Aorta (tissue), 5 donors: ENCODE results near the gene SRPK3. TPM values are rescaled to one million over a fixed set of nuclear protein-coding genes. Genes with fewer than 3 reads are reported as not detected.

Experiments used
- ATAC-seq: fragments of 200-7000 bp; cut with Tn5 transposase; one replicate; pipeline ENCODE4 v1.9.1; 2022; ENCODE audit warnings: moderate library complexity; ENCODE audit not compliant: low FRiP score
- DNase-seq, 2 donors: peaks; one replicate each; pipeline ENCODE4 v3.0.0-alpha.2; 2020
- H3K27ac ChIP-seq, 2 donors: one replicate each; pipeline ENCODE4 v1.5.1; 2013; ENCODE audit warnings: low read length in 2 of 2, mild to moderate bottlenecking in 2 of 2, moderate library complexity in 2 of 2, control low read depth in 1 of 2, inconsistent platforms in 1 of 2, low read depth in 1 of 2
- H3K27me3 ChIP-seq, 2 donors: one replicate each; pipeline ENCODE4 v1.6.1; 2013; ENCODE audit warnings: control low read depth in 1 of 2, low read length in 1 of 2, mild to moderate bottlenecking in 1 of 2, moderate library complexity in 1 of 2; ENCODE audit not compliant: insufficient read depth in 2 of 2, control insufficient read depth in 1 of 2
- H3K36me3 ChIP-seq, 2 donors: one replicate each; pipeline ENCODE4 v1.6.1; 2013; ENCODE audit warnings: control low read depth in 1 of 2, low read length in 1 of 2, mild to moderate bottlenecking in 1 of 2; ENCODE audit not compliant: insufficient read depth in 2 of 2, control insufficient read depth in 1 of 2
- H3K4me1 ChIP-seq, 2 donors: one replicate each; pipeline ENCODE4 v1.6.1; 2013; ENCODE audit warnings: low read length in 2 of 2, control low read depth in 1 of 2, mild to moderate bottlenecking in 1 of 2, moderate library complexity in 1 of 2; ENCODE audit not compliant: insufficient read depth in 2 of 2, control insufficient read depth in 1 of 2
- H3K4me3 ChIP-seq, 2 donors: one replicate each; pipeline ENCODE4 v1.5.1; 2013; ENCODE audit warnings: low read length in 2 of 2, control low read depth in 1 of 2, mild to moderate bottlenecking in 1 of 2
- H3K9me3 ChIP-seq: one replicate; pipeline ENCODE4 v1.6.1; 2013; ENCODE audit warnings: mild to moderate bottlenecking, low read length; ENCODE audit not compliant: control insufficient read depth
- WGBS, 2 donors: extraction: QIAGEN DNeasy Blood & Tissue Kit; methylation state at CpG; one replicate each; pipeline ENCODE4 v1.1.7; 2013; 5-methylcytosine and 5-hydroxymethylcytosine counted together
- intact Hi-C, 2 donors: fragments of 100-400 bp; cut with DNase I; formaldehyde crosslinking; loops; one replicate each; pipeline versions ENCODE4 v1.14.2 to v1.15.0; 2022
- polyA plus RNA-seq, 2 donors: library from polyadenylated mRNA; stranded (reverse); fragments of 200-250 nt; gene quantifications; one replicate each; pipeline ENCODE4 v1.2.3, GENCODE V29; 2013
- total RNA-seq, 2 donors: library from RNA; stranded (reverse); fragmentation: NEBNext Ultra II Directional; extraction: Animal tissue kit (Norgen Biotek cat#: 25700); gene quantifications; one replicate each; pipeline ENCODE4 v1.2.1, GENCODE V29; 2021
- donor health status: healthy with polysubstance abuse.
- donor health status: Bipolar disorder and iron deficiency.
- donor health status: DM: no; HTN: no; CAD: no.
- donor health status: DM: no; HTN: no; CAD: no.
- donor health status: DM: yes; HTN: yes; CAD: no.

Gene SRPK3
- total and polyA plus RNA-seq, 4 donors, result 1.1 to 11.0 (median 6.7) TPM

- DNase-seq, result peak in 1 of 2 donors; percentile 75
- Histone ChIP-seq H3K36me3 (no peaks in the 10 kb centered on the region), H3K4me3 (peak overlapping the region in 1 of 2 donors; percentile 21), H3K9me3 (no peaks in the 10 kb centered on the region), H3K27ac (no peak overlapping the region), H3K4me1 (no peaks in the 10 kb centered on the region), H3K27me3 (no peaks in the 10 kb centered on the region)
- 3 to 15% methylated on average over 43 to 50 of the region's 50 CpGs for WGBS, 2 donors
- peak; percentile 13 for ATAC-seq
- intact Hi-C loops, result no loop called here
These were observed 48.1 kb downstream of the SRPK3 start for GRCh38 chrX:153828723-153829548.

GRCh38 chrX:153829549-153829798 is 48.6 kb downstream of the SRPK3 start:
- no peak overlapping the region for H3K27ac ChIP-seq
- peak overlapping the region; percentile 7 to 21 for H3K4me3 ChIP-seq
- DNase-seq, result peak in 1 of 2 donors; percentile 77
- no peaks in the 10 kb centered on the region for H3K9me3 ChIP-seq
- no peaks in the 10 kb centered on the region for H3K27me3 ChIP-seq
- H3K4me1 ChIP-seq, result no peaks in the 10 kb centered on the region
- 1 to 22% methylated on average over 21 to 27 of the region's 27 CpGs for WGBS, 2 donors
- intact Hi-C loops, result no loop called here
- peak; percentile 12 for ATAC-seq
- no peaks in the 10 kb centered on the region for H3K36me3 ChIP-seq

GRCh38 chrX:153829799-153830639 is 49.2 kb downstream of the SRPK3 start, which contains the start of gene PDZD4:
TSS of gene PDZD4 (minus strand) at chrX:153830544. CDS start at chrX:153830298, 246 bp downstream.
- intact Hi-C loops, result no loop called here
- DNase-seq (peak in 1 of 2 donors; percentile 70), ATAC-seq (peak; percentile 24)
- Histone ChIP-seq H3K4me3 (peak within 1 kb of the TSS; percentile 40 to 73), H3K4me1 (no peaks in the 10 kb centered on the region), H3K9me3 (no peaks in the 10 kb centered on the region), H3K27ac (no peak within 1 kb of the TSS), H3K36me3 (no peaks in the 10 kb centered on the region), H3K27me3 (no peaks in the 10 kb centered on the region)
- WGBS, 2 donors, result 1 to 25% methylated on average over 49 to 97 of the region's 97 CpGs

GRCh38 chrX:153830640-153831428 is 50.0 kb downstream of the SRPK3 start:
- peak overlapping the region; percentile 40 to 73 for H3K4me3 ChIP-seq
- H3K36me3 ChIP-seq, result no peaks in the 10 kb centered on the region
- intact Hi-C loops, result no loop called here
- DNase-seq (no peak), ATAC-seq (no peak)
- no peaks in the 10 kb centered on the region for H3K9me3 ChIP-seq
- no peaks in the 10 kb centered on the region for H3K27me3 ChIP-seq
- H3K4me1 ChIP-seq, result no peaks in the 10 kb centered on the region
- 2 to 20% methylated on average over 22 to 101 of the region's 102 CpGs for WGBS, 2 donors
- H3K27ac ChIP-seq, result no peak overlapping the region

- Histone ChIP-seq H3K4me1 (no peaks in the 10 kb centered on the region), H3K4me3 (no peak overlapping the region), H3K27me3 (no peaks in the 10 kb centered on the region), H3K27ac (no peak overlapping the region), H3K36me3 (no peaks in the 10 kb centered on the region), H3K9me3 (no peaks in the 10 kb centered on the region)
- intact Hi-C loops, result no loop called here
- no peak for DNase-seq
- WGBS, 2 donors, result 60 to 64% methylated on average over 22 to 23 of the region's 23 CpGs
- ATAC-seq, result no peak
These were observed 50.7 kb downstream of the SRPK3 start for GRCh38 chrX:153831429-153832150.

- Histone ChIP-seq H3K27me3 (no peaks in the 10 kb centered on the region), H3K27ac (no peak overlapping the region), H3K9me3 (no peaks in the 10 kb centered on the region), H3K4me1 (no peaks in the 10 kb centered on the region), H3K36me3 (no peaks in the 10 kb centered on the region), H3K4me3 (no peak overlapping the region)
- 78 to 80% methylated on average over 10 of the region's 10 CpGs for WGBS, 2 donors
- no peak for DNase-seq
- intact Hi-C loops, result no loop called here
- ATAC-seq, result no peak
These were observed 51.9 kb downstream of the SRPK3 start for GRCh38 chrX:153832728-153833127.
